H1 (cell line): ENCODE results near the gene EXOSC5. TPM values are rescaled to one million over a fixed set of nuclear protein-coding genes. Genes with fewer than 3 reads are reported as not detected.

ENCODE experiments used
- CEBPB ChIP-seq: IDR thresholded peaks from 2 replicates; pipeline ENCODE4 v1.6.1; 2012; ENCODE audit warnings: low read depth, low read length
- RAD21 ChIP-seq, 2 experiments: IDR thresholded peaks in 1 of 2; conservative IDR thresholded peaks in 1 of 2; 2 replicates each; pipeline ENCODE4 v1.6.1; 2011; ENCODE audit warnings: low read depth in 2 of 2, low read length in 2 of 2, improper control_type of control experiment in 1 of 2, inconsistent platforms in 1 of 2, mild to moderate bottlenecking in 1 of 2, moderate library complexity in 1 of 2
- RBBP5 ChIP-seq: IDR thresholded peaks from 2 replicates; pipeline ENCODE4 v1.7.1; 2012; ENCODE audit warnings: low read depth, mild to moderate bottlenecking, inconsistent platforms, low read length, moderate library complexity, borderline replicate concordance
- SP1 ChIP-seq: IDR thresholded peaks from 2 replicates; pipeline ENCODE4 v1.6.1; 2011; ENCODE audit warnings: low read depth, low read length
- SP2 ChIP-seq: IDR thresholded peaks from 2 replicates; pipeline ENCODE4 v1.6.1; 2012; ENCODE audit warnings: mild to moderate bottlenecking, low read length, inconsistent platforms
- SUZ12 ChIP-seq: fragments of 200-600 bp; sonication (generic); IDR thresholded peaks from 2 replicates; pipeline ENCODE4 v1.6.1; 2012; ENCODE audit warnings: mild to moderate bottlenecking, inconsistent platforms, low read length, moderate library complexity, mixed read lengths
- TAF1 ChIP-seq: IDR thresholded peaks from 2 replicates; pipeline ENCODE4 v1.6.1; 2011; ENCODE audit warnings: mild to moderate bottlenecking, low read depth, low read length
- ZNF274 ChIP-seq: IDR thresholded peaks from 2 replicates; pipeline ENCODE4 v1.7.0; 2012; ENCODE audit warnings: low read length, borderline replicate concordance; ENCODE audit errors: extremely low read depth
- polyA plus RNA-seq, 7 experiments: library from polyadenylated mRNA; depleted of rRNA in 3 of 7; stranded (reverse) in 5 of 7; unstranded in 2 of 7; fragments of >200 nt in 5 of 7; fragments of 200-250 nt in 2 of 7; gene quantifications; 1 replicate in 5 of 7; 2 replicates in 1 of 7; 4 replicates in 1 of 7; pipeline versions ENCODE4 v1.2.1 to v1.2.3, GENCODE V29; 2011 to 2013; ENCODE audit warnings: missing spikeins in 2 of 7, mixed read lengths in 2 of 7
- total RNA-seq: library from RNA; stranded (reverse); fragmentation: NEBNext Ultra II Directional; extraction: Animal tissue kit (Norgen Biotek cat#: 25700); gene quantifications from 2 replicates; pipeline ENCODE4 v1.2.1, GENCODE V29; 2021
- TF ChIP-seq, protein P1 (sequence below): fragments of 300-600 bp; sonication (generic); IDR thresholded peaks from 2 replicates; pipeline ENCODE4 v1.7.1; 2012; ENCODE audit warnings: low read length, moderate library complexity, mild to moderate bottlenecking, inconsistent platforms; ENCODE audit not compliant: insufficient replicate concordance

The EXOSC5 gene
- total and polyA plus RNA-seq, 2 of the 8 experiments (the other 6 are each of a cell fraction or from before 2014, with no cell fraction given), result 56.2 to 92.8 TPM

DNA sequence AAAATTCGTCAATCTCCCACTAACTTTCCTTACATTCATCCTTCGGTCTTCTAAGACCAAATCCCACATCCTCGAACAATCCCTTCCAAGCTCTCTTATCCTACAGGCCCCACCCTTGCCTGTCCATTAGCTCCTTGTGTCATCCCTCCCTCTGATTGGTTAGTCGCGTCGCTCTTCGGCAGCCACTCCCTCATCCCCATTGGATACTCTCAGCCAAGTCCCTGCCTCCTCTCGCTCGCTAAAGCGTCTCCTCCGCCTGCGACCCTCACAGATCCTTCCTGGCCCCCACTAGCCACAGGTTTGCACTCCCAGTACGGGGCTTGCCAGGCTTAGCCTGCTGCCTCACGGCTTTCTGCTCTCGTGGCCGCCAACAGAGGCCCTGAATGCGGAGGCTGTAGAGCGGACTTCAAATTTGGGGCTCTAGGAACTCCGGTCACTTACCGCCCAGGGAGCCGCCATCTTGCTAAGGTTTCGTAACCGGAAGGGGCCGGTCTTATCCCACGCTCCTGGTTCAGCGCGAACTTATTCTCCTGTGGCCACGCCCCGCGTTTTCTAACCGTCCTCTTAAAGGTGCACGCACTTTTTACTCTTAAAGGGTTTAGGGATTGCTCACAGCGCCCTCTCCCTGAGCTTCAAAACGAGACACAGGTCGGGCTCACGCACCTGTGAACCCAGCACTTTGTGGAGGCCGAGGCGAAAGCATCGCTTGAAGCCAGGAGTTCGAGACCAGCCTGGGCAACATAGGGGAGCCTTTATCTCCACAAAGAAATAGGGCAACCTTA lies 42.5 kb upstream of the EXOSC5 start, which contains the start of gene DMAC2 (continued):
- TF ChIP-seq RBBP5, result no peak; the same call in 1 of the 2 replicates
- peak; percentile 94 for TF ChIP-seq CEBPB
- no peak for TF ChIP-seq ZNF274
- peak; percentile 27 to 41; a peak in 3 of 4 replicates for TF ChIP-seq RAD21 (IDR thresholded peaks at IDR 0.05 in 1 of 2, conservative IDR thresholded peaks at IDR 0.05 in 1 of 2; ENCODE audit: low read depth in 2 of 2, low read length in 2 of 2)
- peak; percentile 95 for TF ChIP-seq TAF1
- no peak; the same call in 1 of the 2 replicates for TF ChIP-seq SP2
- TF ChIP-seq, protein P1, sequence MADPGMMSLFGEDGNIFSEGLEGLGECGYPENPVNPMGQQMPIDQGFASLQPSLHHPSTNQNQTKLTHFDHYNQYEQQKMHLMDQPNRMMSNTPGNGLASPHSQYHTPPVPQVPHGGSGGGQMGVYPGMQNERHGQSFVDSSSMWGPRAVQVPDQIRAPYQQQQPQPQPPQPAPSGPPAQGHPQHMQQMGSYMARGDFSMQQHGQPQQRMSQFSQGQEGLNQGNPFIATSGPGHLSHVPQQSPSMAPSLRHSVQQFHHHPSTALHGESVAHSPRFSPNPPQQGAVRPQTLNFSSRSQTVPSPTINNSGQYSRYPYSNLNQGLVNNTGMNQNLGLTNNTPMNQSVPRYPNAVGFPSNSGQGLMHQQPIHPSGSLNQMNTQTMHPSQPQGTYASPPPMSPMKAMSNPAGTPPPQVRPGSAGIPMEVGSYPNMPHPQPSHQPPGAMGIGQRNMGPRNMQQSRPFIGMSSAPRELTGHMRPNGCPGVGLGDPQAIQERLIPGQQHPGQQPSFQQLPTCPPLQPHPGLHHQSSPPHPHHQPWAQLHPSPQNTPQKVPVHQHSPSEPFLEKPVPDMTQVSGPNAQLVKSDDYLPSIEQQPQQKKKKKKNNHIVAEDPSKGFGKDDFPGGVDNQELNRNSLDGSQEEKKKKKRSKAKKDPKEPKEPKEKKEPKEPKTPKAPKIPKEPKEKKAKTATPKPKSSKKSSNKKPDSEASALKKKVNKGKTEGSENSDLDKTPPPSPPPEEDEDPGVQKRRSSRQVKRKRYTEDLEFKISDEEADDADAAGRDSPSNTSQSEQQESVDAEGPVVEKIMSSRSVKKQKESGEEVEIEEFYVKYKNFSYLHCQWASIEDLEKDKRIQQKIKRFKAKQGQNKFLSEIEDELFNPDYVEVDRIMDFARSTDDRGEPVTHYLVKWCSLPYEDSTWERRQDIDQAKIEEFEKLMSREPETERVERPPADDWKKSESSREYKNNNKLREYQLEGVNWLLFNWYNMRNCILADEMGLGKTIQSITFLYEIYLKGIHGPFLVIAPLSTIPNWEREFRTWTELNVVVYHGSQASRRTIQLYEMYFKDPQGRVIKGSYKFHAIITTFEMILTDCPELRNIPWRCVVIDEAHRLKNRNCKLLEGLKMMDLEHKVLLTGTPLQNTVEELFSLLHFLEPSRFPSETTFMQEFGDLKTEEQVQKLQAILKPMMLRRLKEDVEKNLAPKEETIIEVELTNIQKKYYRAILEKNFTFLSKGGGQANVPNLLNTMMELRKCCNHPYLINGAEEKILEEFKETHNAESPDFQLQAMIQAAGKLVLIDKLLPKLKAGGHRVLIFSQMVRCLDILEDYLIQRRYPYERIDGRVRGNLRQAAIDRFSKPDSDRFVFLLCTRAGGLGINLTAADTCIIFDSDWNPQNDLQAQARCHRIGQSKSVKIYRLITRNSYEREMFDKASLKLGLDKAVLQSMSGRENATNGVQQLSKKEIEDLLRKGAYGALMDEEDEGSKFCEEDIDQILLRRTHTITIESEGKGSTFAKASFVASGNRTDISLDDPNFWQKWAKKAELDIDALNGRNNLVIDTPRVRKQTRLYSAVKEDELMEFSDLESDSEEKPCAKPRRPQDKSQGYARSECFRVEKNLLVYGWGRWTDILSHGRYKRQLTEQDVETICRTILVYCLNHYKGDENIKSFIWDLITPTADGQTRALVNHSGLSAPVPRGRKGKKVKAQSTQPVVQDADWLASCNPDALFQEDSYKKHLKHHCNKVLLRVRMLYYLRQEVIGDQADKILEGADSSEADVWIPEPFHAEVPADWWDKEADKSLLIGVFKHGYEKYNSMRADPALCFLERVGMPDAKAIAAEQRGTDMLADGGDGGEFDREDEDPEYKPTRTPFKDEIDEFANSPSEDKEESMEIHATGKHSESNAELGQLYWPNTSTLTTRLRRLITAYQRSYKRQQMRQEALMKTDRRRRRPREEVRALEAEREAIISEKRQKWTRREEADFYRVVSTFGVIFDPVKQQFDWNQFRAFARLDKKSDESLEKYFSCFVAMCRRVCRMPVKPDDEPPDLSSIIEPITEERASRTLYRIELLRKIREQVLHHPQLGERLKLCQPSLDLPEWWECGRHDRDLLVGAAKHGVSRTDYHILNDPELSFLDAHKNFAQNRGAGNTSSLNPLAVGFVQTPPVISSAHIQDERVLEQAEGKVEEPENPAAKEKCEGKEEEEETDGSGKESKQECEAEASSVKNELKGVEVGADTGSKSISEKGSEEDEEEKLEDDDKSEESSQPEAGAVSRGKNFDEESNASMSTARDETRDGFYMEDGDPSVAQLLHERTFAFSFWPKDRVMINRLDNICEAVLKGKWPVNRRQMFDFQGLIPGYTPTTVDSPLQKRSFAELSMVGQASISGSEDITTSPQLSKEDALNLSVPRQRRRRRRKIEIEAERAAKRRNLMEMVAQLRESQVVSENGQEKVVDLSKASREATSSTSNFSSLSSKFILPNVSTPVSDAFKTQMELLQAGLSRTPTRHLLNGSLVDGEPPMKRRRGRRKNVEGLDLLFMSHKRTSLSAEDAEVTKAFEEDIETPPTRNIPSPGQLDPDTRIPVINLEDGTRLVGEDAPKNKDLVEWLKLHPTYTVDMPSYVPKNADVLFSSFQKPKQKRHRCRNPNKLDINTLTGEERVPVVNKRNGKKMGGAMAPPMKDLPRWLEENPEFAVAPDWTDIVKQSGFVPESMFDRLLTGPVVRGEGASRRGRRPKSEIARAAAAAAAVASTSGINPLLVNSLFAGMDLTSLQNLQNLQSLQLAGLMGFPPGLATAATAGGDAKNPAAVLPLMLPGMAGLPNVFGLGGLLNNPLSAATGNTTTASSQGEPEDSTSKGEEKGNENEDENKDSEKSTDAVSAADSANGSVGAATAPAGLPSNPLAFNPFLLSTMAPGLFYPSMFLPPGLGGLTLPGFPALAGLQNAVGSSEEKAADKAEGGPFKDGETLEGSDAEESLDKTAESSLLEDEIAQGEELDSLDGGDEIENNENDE, result no peak
- peak; percentile 72; the same call in 1 of the 2 replicates for TF ChIP-seq SP1
- TF ChIP-seq SUZ12, result no peak
